Measurements from ENCODE around the gene CPEB2.
A peak's percentile ranks its signal among the peaks of the same experiment; 100 is the strongest.
"Not testable (repeated sequence)": the region's sequence is repeated elsewhere in the genome, so short reads cannot be mapped to it uniquely, and the experiment has no call there.

CPEB2 gene

DNA sequence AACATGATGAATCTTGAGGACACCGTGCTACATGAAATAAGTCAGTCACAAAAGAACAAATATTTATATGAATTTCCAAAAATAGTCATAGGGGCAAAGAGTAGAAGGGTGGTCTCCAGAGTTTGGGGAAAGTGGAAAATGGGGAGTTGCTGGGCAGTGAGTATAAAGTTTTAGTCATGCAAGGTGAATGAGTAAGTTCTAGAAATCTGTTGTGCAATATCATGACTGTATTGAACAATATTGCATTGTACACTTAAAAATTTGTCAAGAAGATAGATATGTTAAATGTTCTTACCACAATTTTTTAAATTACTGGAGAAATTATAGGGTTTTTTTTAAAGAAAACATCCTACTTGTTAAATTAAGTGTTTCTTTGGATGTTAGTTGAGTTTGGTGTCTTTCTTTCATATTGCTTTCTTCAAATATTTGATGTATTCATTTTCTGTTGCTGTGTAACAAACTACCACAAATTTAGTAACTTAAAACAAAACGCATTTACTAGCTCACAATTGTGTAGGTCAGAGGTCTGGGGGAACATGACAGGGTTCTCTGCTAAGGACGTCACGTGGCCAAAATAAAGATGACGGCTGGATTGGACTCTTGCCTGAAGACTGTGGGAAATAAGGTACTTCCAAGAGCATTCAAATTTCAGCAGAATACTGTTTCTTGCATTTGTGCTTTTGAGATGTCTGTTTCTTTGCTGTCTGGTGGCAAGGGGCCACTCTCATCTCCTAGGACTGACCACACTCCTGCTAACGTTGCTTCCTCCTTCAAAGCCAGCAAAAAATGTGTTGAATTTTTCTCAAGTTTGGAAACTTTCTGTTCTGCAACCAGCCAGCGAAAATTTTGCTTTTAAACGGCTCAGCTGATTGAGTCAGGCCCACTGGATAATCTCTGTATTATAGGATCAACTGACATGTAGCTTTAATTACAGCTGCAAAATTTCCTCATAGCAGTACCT lies 76.7 kb downstream of the CPEB2 start:
- TF ChIP-seq, protein P1, sequence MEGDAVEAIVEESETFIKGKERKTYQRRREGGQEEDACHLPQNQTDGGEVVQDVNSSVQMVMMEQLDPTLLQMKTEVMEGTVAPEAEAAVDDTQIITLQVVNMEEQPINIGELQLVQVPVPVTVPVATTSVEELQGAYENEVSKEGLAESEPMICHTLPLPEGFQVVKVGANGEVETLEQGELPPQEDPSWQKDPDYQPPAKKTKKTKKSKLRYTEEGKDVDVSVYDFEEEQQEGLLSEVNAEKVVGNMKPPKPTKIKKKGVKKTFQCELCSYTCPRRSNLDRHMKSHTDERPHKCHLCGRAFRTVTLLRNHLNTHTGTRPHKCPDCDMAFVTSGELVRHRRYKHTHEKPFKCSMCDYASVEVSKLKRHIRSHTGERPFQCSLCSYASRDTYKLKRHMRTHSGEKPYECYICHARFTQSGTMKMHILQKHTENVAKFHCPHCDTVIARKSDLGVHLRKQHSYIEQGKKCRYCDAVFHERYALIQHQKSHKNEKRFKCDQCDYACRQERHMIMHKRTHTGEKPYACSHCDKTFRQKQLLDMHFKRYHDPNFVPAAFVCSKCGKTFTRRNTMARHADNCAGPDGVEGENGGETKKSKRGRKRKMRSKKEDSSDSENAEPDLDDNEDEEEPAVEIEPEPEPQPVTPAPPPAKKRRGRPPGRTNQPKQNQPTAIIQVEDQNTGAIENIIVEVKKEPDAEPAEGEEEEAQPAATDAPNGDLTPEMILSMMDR (IDR thresholded peaks at IDR 0.05; ENCODE audit: control insufficient read depth, insufficient read depth, low read depth, low read length, missing control alignments), result no peak
- H3K4me3 ChIP-seq (ENCODE audit: control insufficient read depth, low read depth, low read length), result no peak overlapping the region
- DNase-seq (ENCODE audit: low read depth), result peak; percentile 10

DNA sequence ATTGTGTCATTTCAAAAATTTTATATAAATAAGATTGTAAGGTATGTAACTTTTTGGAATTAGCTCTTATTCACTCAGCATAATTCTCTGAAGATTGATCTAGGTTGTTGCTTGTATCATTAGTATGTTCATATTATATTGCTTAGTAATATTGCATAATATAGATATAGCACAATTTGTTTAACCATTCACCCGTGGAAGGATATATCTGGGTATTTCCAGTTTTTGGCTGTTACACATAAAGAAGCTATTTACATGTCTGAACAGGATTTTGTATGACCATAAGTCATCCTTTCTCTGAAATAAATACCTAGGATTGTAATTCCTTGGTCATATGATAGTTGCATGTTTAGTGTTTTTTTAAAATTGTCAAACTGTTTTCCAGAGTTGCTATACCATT lies 82.5 kb downstream of the CPEB2 start:
- DNase-seq (ENCODE audit: low read depth), result no peak
- TF ChIP-seq, protein P1 (IDR thresholded peaks at IDR 0.05; ENCODE audit: control insufficient read depth, insufficient read depth, low read depth, low read length, missing control alignments), result no peak
- H3K4me3 ChIP-seq (ENCODE audit: control insufficient read depth, low read depth, low read length), result no peak overlapping the region

DNA sequence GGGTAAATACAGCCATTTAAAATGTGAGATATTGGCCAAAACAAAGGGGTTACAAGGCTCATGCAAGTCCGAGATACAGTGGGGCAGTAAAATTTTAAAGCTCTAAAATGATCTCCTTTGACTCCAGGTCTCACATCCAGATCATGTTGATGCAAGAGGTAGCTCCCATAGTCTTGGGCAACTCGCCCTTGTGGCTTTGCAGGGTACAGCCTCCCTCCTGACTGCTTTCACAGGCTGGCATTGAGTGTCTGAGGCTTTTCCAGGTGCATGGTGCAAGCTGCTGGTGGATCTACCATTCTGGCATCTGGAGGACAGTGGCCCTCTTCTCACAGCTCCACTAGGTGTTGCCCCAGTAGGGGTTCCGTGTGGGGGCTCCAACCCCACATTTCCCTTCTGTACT lies 83.5 kb downstream of the CPEB2 start:
- H3K4me3 ChIP-seq (ENCODE audit: control insufficient read depth, low read depth, low read length); DNase-seq (ENCODE audit: low read depth): not testable (repeated sequence)

DNA sequence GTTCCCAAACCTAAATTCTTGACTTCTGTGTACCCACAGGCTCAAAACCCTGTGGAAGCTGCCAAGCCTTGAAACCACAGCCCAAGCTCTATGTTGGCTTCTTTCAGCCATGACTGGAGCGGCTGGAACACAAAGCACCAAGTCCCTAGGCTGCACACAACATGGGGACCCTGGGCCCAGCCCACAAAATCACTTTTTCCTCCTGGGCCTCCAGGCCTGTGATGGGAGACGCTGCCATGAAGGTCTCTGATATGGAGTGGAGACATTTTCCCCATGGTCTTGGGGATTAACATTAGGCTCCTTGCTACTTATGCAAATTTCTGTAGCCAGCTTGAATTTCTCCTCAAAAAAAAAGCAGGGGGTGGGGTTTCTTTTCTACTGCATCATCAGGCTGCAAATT lies 84.0 kb downstream of the CPEB2 start:
- DNase-seq (ENCODE audit: low read depth); H3K4me3 ChIP-seq (ENCODE audit: control insufficient read depth, low read depth, low read length): not testable (repeated sequence)

DNA sequence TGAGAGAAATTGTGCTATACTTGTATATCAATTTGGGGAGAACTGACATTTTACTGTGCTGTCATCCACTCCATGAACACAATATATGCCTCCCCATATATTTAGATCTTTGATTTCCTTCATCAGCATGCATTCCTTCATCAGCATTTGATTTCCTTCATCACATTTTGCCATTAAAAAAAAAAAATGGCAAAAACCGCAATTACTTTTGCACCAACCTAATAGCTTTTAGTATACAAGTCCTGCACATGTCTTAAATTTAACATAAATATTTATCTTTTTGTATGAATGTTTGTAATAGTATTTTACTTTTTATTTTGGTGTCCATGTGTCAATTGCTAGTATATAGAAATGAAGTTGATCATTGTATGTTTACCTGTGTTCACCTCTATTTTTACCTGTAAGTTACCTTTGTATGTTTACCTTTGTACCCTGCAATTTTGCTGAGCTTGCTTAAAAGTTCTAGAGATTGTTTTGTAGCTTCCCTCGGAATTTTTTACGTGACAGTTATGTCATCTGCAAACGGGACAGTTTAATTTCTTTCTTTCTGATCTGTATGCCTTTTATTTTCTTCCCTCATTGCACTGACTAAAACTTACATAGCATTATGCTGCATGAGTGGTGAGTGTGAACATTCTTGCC lies 86.2 kb downstream of the CPEB2 start:
- H3K4me3 ChIP-seq (ENCODE audit: control insufficient read depth, low read depth, low read length), result no peak overlapping the region
- DNase-seq (ENCODE audit: low read depth), result no peak
- TF ChIP-seq, protein P1 (IDR thresholded peaks at IDR 0.05; ENCODE audit: control insufficient read depth, insufficient read depth, low read depth, low read length, missing control alignments), result no peak

DNA sequence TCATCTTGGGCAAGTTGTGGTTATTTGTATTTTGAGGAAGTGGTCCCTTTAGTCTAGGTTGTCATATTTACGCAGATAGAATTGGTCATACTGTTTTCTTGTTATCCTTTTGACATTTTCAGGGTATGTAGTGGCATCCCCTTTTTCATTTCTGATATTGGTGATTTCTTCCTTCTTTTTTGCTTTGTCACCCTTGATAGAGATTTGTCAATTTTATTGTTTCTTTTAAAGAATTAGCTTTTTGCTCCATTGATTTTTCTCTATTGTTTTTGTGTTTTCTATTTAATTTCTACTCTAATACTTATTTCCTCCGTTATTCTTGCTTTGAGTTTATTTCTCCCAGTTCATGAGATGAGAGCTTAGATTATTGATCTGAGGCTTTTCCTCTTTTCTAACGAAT lies 87.7 kb downstream of the CPEB2 start:
- TF ChIP-seq, protein P1 (IDR thresholded peaks at IDR 0.05; ENCODE audit: control insufficient read depth, insufficient read depth, low read depth, low read length, missing control alignments), result no peak
- H3K4me3 ChIP-seq (ENCODE audit: control insufficient read depth, low read depth, low read length), result no peak overlapping the region
- DNase-seq (ENCODE audit: low read depth), result no peak

DNA sequence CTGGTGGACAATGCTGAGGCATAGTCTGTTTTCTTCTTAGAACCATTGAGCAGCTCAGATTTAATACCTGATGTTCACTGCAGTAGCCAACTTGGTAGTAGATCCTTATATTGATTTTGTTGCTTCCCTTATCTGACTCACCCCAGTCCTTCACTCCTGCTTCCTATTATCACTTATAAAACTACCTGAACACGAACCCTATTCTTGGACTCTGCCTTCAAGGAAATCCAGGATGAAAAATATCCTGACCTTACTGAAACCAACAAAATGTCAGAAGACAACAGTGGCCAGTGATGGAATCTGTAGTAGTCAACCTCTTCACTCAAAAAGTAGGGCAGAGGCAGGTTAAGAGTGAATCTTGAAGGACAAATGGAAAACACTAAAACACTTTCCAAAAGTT lies 98.1 kb downstream of the CPEB2 start:
- DNase-seq (ENCODE audit: low read depth), result no peak
- TF ChIP-seq, protein P1 (IDR thresholded peaks at IDR 0.05; ENCODE audit: control insufficient read depth, insufficient read depth, low read depth, low read length, missing control alignments), result no peak
- H3K4me3 ChIP-seq (ENCODE audit: control insufficient read depth, low read depth, low read length), result no peak overlapping the region

Data from AG09309 (cell line).